GM19193 (cell line): Measurements from ENCODE around the gene LEMD2.

Experiments
- POLR2A ChIP-seq: IDR thresholded peaks from 4 replicates; pipeline ENCODE4 v1.6.1; 2011; ENCODE audit not compliant: insufficient read depth, insufficient read length; ENCODE audit errors: extremely low read depth

Gene LEMD2

DNA sequence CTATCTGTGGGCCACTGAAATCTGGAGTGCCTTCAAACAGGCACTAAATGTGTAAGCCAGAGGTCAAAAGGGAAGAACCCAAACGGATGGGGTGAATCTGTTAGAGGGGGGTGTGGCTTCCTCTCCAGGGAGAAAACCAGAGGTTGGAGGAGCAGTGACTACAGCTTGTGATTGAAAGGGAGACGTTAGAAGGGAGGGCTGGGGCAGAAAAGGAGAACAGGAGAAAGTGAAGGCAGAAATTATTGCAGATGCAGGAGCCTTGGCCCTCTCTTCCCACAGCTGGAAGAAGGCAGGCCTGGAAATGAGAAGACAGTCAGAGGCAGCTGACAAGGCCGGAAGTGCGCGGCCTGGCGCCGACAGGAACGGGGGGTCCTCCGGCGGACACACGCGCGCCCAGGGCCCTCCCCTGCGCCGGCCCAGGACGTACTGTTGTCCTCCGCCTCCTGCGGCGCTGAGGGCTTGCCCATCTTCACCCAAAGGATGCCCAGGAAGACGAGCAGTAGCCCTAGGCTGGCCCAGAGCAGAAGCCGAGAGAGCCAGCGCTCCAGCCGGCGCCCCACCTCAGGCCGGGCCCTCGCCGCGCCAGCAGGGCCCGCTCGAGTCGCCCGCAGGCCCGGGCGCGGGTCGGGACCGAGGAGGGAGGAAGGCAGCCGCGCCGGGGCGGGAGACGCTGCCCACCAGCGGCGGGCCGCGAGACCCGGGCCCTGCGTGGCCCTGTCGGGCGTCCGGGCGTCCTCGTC, 806 bp downstream of the LEMD2 start:
- peak; percentile 43 for TF ChIP-seq POLR2A

DNA sequence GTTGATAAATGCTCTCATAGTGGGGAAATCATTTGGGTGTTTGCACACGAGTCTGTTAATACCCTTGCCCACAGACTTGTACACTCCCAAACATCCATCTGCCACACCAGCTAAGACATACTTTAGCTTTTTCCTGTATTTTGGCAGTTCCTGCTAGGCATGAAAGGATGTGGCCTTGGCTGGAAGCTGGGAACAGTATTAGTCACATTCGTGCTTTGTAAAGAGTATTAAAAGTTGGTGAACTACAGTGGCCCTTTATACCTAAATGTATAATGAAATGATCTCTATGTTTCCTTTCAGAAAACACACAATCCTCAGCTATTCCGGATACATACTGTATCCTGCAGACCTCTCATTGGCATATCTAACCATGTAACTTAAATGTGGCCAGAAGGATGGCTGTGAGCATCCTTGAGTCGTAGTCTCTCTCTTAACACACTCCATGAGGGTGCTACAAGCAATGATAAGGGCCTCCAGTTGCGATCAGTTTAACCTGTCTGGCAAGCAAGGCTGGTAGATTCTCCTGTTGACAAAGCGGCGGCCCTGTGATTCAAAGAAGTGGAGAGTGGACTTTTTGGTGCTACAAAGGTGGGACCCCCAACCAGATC, 1.5 kb downstream of the LEMD2 start:
- TF ChIP-seq POLR2A = no peak

DNA sequence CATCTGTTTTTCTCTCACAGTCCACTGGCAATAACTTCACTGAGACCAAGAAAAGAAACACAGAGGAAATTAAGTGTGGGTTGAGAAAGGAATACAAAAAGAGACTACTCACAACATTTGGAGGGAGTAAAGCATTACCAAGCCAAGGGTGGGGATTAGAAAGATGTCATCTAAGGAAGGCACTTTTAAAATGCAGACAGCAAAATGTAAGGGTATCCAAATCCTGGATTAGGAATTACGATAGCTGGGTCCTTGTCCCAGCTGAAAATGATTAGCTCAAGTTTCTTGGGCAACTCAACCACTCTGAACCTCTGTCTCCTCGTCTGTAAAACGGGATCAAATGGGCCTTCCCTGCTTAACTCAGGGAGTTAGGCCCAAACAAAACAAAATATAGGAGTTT, 2.2 kb downstream of the LEMD2 start:
- no peak for TF ChIP-seq POLR2A

- no peak for TF ChIP-seq POLR2A
Measured at GRCh38 chr6:33785778-33786177, 3.2 kb downstream of the LEMD2 start.

DNA sequence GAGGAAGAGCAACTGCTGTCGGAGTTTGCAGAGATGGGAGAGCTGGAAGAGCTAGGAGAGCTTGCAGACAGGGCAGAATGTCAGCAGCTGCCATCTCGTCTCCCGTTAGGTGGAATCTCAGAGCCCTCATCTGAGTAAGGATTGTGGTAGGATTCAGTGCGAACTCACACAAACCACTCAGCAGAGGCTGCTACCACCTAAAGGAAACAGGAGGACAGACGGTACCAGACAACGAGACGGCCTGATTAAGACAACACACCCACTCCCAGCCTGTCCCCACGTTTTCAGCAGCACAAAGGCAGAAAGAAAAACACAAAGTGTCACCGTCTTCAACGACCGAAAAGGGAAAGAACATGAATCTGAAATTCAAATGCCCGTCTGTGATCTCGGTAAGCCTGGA, 4.1 kb downstream of the LEMD2 start:
- no peak for TF ChIP-seq POLR2A

DNA sequence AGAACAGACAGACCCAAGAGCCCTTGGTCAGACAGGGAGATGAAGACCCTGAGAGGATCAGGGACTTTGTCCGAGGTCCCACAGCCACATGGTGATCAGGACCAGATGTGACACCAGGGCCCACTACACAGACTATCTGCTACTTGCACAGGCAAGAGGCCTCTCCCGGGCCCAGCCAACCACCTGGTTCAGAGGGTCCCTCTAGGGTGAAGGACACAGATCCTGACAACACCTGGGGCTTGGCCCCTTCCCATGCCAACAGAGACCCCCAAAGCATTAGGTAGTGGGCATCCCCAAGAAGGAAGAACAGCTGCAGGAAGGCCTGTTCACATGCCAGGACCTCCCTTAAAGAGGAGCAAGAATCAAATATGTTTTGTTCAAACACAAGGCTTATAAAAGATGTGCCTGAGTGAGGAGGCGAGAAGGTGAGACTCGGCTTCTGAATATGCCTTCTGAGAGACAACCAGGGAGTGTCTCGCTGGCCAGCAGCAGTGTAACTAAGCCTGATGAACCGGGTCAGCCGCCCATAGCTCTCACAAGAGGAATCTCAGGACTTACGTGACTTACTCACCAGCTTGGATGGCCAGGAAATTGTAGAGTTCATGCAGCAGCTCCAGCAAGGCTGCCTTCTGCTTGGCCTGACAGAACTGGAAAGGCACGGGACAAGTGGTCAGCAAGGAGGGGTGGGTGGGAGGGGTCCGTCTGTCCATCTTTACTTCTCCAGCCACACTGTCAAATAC, 5.0 kb downstream of the LEMD2 start:
- TF ChIP-seq POLR2A = no peak

- no peak for TF ChIP-seq POLR2A
Measured at GRCh38 chr6:33782561-33782960, 6.4 kb downstream of the LEMD2 start.

- TF ChIP-seq POLR2A = no peak
Measured at GRCh38 chr6:33781131-33781975, 7.6 kb downstream of the LEMD2 start.

- no peak for TF ChIP-seq POLR2A
Measured at GRCh38 chr6:33779895-33780294, 9.0 kb downstream of the LEMD2 start.

GRCh38 chr6:33779290-33779689, 9.6 kb downstream of the LEMD2 start:
- TF ChIP-seq POLR2A = no peak

DNA sequence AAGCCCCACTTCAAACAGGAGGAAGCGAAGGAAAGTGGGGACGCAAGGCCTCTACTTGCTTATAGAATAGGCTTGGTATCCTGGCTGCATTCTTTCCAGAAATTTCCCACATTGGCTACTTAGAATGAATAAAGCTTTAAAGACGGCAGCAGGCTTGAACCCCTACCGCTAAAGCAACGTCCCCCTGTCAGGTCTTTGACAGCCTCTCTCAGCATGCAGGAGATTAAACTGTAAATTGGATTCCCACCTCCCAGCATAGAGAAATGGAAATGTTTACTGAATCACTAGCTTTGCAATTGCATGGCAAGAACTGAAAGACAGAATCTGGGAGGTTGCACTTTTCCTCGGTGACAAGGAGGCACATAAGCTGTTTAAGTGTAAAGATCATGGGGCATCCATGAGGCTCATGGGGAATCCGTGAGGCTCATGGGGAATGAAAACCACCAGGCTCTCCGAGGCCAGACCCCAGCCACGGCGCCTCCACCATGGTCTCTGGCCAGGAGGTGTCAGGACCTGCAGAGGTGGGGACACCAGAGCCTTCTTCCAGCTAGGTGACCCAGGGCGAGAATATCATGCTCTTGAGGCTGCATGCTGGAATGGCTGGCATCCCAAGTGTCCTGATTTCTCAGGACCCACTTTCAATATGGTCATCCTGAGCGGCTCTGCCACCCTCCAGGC, 10.3 kb downstream of the LEMD2 start:
- TF ChIP-seq POLR2A = no peak

DNA sequence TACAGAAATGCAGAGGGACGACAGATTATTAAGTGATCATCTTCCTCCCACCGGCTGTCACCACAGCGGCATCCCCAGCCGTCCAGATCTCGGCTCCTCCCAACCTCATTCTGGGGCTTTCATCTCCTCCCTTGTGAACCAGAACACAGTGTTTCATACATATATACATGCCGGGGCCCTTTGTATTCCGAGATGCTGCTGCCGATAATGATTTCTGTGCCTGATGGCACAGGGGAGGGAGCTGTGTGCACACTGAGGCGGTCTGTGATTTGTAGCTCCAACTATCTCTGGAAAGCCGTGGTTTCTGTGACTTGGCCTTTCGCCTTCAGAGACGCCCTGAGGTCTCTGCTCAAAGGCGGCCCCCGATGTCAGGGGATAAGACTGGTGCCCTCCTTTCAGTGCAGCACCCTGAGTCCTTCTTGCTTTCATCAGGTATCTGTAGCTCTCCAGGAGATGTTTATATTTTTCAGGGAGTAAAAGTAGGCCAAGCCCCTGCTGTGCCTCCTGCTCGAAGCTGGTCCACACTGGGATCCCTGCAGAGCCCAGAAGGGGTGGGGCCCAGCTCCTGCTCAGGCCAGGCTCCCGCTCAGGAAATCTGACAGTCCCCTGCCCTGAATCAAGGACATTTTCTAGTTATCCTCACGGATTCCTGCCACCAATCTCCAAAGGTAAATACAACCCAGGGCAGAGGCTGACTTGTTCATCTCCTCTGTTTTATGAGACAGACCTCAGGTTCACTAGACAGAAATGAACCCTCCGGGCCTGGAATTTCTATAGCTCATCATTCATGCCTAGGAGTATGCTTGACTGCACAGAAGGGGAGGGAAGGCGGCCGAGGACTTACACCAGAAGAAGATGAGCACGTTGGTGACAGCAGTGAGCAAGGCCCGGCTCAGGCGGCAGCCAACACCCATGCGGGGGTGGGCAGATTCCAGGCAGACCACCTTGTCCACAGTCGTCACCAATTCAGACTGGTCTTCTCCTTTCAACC, 11.2 kb downstream of the LEMD2 start:
- no peak for TF ChIP-seq POLR2A

- TF ChIP-seq POLR2A = no peak
Measured at GRCh38 chr6:33776764-33777163, 12.2 kb downstream of the LEMD2 start.
